Caco-2 (cell line): Measurements from ENCODE around the gene ELAC1. TPM values are rescaled to one million over a fixed set of nuclear protein-coding genes. Genes with fewer than 3 reads are reported as not detected.
A peak's percentile ranks its signal among the peaks of the same experiment; 100 is the strongest.

Source experiments
- BruUV-seq: library from RNA; stranded (reverse); fragments of 400-500 nt; replicated peaks from 2 replicates; lab custom pipeline; 2021; lab: Mats Ljungman, UMichigan
- CTCF ChIA-PET: fragments of 300-600 bp; sonication (Branson Sonifier 250); formaldehyde crosslinking; loops from one replicate; lab custom pipeline; 2022; ENCODE audit warnings: antibody characterized with exemption; lab: Charles Lee
- POLR2A ChIA-PET: fragments of 300-600 bp; sonication (Branson Sonifier 250); formaldehyde crosslinking; loops from one replicate; lab custom pipeline; 2022; ENCODE audit warnings: antibody characterized with exemption; lab: Charles Lee
- DNase-seq, 2 experiments: peaks; one replicate each; pipeline versions ENCODE4 v3.0.0 to v3.0.0-alpha.2; 2020 to 2022
- H3K27me3 ChIP-seq: replicated peaks from 2 replicates; pipeline ENCODE4 v1.6.0; 2011; ENCODE audit warnings: low read length; ENCODE audit not compliant: control insufficient read depth, insufficient read depth
- H3K36me3 ChIP-seq: 2 replicates; pipeline ENCODE4 v1.5.1; 2011; ENCODE audit warnings: low read length; ENCODE audit not compliant: control insufficient read depth, insufficient read depth
- H3K4me1 ChIP-seq: fragments of 250-450 bp; sonication (Bioruptor Pico); 2 replicates; pipeline ENCODE4 v1.5.1; 2020; ENCODE audit warnings: mild to moderate bottlenecking
- H3K4me3 ChIP-seq: 2 replicates; pipeline ENCODE4 v1.5.1; 2011; ENCODE audit warnings: low read depth, mild to moderate bottlenecking, control low read depth, low read length
- H3K9me3 ChIP-seq: fragments of 250-450 bp; sonication (Bioruptor Pico); 2 replicates; pipeline ENCODE4 v1.5.1; 2020; ENCODE audit warnings: mild to moderate bottlenecking, moderate library complexity
- H3K27ac Mint-ChIP-seq: one replicate; pipeline ENCODE4 v1.8.0; 2022; ENCODE audit warnings: mixed read lengths; ENCODE audit not compliant: unreplicated experiment
- H3K27me3 Mint-ChIP-seq: one replicate; pipeline ENCODE4 v1.8.0; 2022; ENCODE audit warnings: mixed read lengths; ENCODE audit not compliant: insufficient read depth, unreplicated experiment
- H3K36me3 Mint-ChIP-seq: one replicate; pipeline ENCODE4 v1.8.0; 2022; ENCODE audit warnings: mild to moderate bottlenecking, mixed read lengths; ENCODE audit not compliant: insufficient read depth, unreplicated experiment
- H3K4me1 Mint-ChIP-seq: one replicate; pipeline ENCODE4 v1.8.0; 2022; ENCODE audit warnings: low read depth, mixed read lengths; ENCODE audit not compliant: unreplicated experiment
- H3K4me3 Mint-ChIP-seq: one replicate; pipeline ENCODE4 v1.8.0; 2022; ENCODE audit warnings: mild to moderate bottlenecking, moderate library complexity, mixed read lengths; ENCODE audit not compliant: unreplicated experiment
- H3K9me3 Mint-ChIP-seq: one replicate; pipeline ENCODE4 v1.8.0; 2022; ENCODE audit warnings: mixed read lengths; ENCODE audit not compliant: unreplicated experiment
- intact Hi-C: fragments of 100-400 bp; cut with micrococcal nuclease; formaldehyde crosslinking; loops from one replicate; pipeline ENCODE4 v1.10.0; 2022; ENCODE audit not compliant: unreplicated experiment
- total RNA-seq: library from RNA; stranded (reverse); gene quantifications from 2 replicates; pipeline ENCODE4 v1.2.3, GENCODE V29; 2022
- TF ChIP-seq, protein P1 (sequence below), 2 experiments: fragments of 200-600 bp in 1 of 2; IDR thresholded peaks; 1 replicate in 1 of 2; 2 replicates in 1 of 2; pipeline versions ENCODE4 v1.5.1 to v1.8.0; 2011 to 2022; ENCODE audit warnings: antibody characterized with exemption in 1 of 2, control low read depth in 1 of 2, inconsistent platforms in 1 of 2, low read depth in 1 of 2, low read length in 1 of 2, mild to moderate bottlenecking in 1 of 2, moderate library complexity in 1 of 2; ENCODE audit not compliant: insufficient read depth in 1 of 2, severe bottlenecking in 1 of 2, unreplicated experiment in 1 of 2

Gene ELAC1
- total RNA-seq, 1 experiment from 2014 or later = 5.3 TPM

DNA sequence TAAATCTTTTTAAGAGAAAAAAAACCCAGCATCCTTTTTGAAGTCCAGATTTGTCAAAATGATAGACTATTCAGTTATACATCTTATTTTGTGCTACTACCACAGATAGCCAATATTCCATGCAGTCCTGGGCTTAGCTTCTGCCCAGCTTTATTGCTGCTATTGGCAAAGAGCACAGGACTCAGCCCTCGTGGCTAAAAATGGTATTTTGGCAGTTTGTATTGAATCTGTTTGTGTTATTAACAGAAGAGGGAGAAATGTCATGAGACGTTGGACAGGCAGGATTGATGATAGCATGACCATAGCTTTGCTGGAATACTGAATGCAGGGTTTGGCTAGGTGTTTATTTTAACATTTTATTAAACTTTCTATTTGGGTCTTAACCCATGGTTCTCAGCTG is 19.4 kb downstream of the ELAC1 start:
- no peaks in the 10 kb centered on the region for H3K36me3 Mint-ChIP-seq
- Histone ChIP-seq H3K27me3 (no peaks in the 10 kb centered on the region), H3K4me3 (no peak overlapping the region), H3K4me1 (peaks cover 3% of the 10 kb centered on the region; the same call in 1 of the 2 replicates), H3K9me3 (no peaks in the 10 kb centered on the region), H3K36me3 (no peaks in the 10 kb centered on the region)
- no TSS peak for BruUV-seq
- no peaks in the 10 kb centered on the region for H3K9me3 Mint-ChIP-seq
- TF ChIP-seq, protein P1, sequence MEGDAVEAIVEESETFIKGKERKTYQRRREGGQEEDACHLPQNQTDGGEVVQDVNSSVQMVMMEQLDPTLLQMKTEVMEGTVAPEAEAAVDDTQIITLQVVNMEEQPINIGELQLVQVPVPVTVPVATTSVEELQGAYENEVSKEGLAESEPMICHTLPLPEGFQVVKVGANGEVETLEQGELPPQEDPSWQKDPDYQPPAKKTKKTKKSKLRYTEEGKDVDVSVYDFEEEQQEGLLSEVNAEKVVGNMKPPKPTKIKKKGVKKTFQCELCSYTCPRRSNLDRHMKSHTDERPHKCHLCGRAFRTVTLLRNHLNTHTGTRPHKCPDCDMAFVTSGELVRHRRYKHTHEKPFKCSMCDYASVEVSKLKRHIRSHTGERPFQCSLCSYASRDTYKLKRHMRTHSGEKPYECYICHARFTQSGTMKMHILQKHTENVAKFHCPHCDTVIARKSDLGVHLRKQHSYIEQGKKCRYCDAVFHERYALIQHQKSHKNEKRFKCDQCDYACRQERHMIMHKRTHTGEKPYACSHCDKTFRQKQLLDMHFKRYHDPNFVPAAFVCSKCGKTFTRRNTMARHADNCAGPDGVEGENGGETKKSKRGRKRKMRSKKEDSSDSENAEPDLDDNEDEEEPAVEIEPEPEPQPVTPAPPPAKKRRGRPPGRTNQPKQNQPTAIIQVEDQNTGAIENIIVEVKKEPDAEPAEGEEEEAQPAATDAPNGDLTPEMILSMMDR (IDR thresholded peaks at IDR 0.05; ENCODE audit: insufficient read depth in 1 of 2, low read depth in 1 of 2, low read length in 1 of 2, severe bottlenecking in 1 of 2, unreplicated experiment in 1 of 2) = no peak
- no peak for DNase-seq
- ChIA-PET CTCF (no interaction called here), POLR2A (no interaction called here)
- no peak overlapping the region for H3K27ac Mint-ChIP-seq
- H3K4me3 Mint-ChIP-seq = no peak overlapping the region
- intact Hi-C loops = no loop called here
- peaks cover 8% of the 10 kb centered on the region for H3K4me1 Mint-ChIP-seq
- no peaks in the 10 kb centered on the region for H3K27me3 Mint-ChIP-seq

DNA sequence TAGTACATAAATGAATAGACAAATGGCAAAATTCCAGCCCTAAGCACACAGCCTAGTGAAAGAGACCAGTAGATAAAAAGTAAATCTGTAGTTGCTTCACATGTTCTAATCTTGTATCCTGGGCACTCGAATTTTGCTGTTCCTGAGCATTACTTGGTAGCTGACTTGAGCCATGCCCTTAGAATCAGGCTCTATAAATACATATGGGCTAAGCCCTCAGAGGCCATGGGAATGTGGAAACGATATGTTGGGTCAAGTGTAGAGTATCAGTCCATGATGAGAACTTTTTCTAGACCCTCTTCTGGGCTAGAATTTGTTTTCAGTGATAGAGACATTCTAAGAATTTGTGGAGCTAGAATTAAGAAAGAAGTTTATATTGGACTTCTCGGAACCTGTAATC is 21.9 kb downstream of the ELAC1 start:
- Histone ChIP-seq H3K36me3 (no peaks in the 10 kb centered on the region), H3K4me1 (peaks cover 3% of the 10 kb centered on the region; the same call in 1 of the 2 replicates), H3K27me3 (no peaks in the 10 kb centered on the region), H3K9me3 (no peaks in the 10 kb centered on the region), H3K4me3 (no peak overlapping the region)
- TF ChIP-seq, protein P1 (IDR thresholded peaks at IDR 0.05; ENCODE audit: insufficient read depth in 1 of 2, low read depth in 1 of 2, low read length in 1 of 2, severe bottlenecking in 1 of 2, unreplicated experiment in 1 of 2) = no peak
- no peaks in the 10 kb centered on the region for H3K9me3 Mint-ChIP-seq
- H3K4me1 Mint-ChIP-seq = peaks cover 13% of the 10 kb centered on the region
- no peak overlapping the region for H3K27ac Mint-ChIP-seq
- no peaks in the 10 kb centered on the region for H3K27me3 Mint-ChIP-seq
- no peaks in the 10 kb centered on the region for H3K36me3 Mint-ChIP-seq
- no TSS peak for BruUV-seq
- POLR2A ChIA-PET = no interaction called here
- H3K4me3 Mint-ChIP-seq = no peak overlapping the region
- intact Hi-C loops = no loop called here
- CTCF ChIA-PET = no interaction called here
- DNase-seq = no peak

DNA sequence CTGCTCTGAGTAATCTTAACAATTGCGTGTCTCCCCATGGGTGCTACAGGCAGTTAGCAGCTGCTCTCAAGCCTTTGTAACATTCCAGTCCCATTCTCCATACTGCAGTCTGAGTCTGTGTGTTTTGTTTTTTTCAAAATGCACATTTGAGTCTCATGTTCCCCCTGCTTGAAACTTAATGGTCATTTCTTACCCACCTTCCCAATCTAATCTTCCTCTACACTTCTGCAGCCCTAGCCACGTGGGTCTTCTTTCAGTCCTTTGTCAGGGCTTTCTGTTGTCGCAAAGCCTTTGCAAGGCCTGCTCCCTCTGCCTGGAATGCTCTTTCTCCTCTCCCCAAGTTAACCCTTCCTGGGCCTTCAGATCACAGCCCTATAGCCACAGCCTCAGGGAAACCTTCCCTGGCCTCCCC is 24.5 kb downstream of the ELAC1 start:
- Mint-ChIP-seq H3K36me3 (no peaks in the 10 kb centered on the region), H3K27me3 (no peaks in the 10 kb centered on the region), H3K27ac (peak overlapping the region; percentile 66), H3K4me3 (peak overlapping the region; percentile 31), H3K4me1 (peaks cover 13% of the 10 kb centered on the region), H3K9me3 (no peaks in the 10 kb centered on the region)
- intact Hi-C loops = no loop called here
- H3K4me3 ChIP-seq = no peak overlapping the region
- H3K36me3 ChIP-seq = no peaks in the 10 kb centered on the region
- TF ChIP-seq, protein P1 (IDR thresholded peaks at IDR 0.05; ENCODE audit: insufficient read depth in 1 of 2, low read depth in 1 of 2, low read length in 1 of 2, severe bottlenecking in 1 of 2, unreplicated experiment in 1 of 2) = no peak
- CTCF ChIA-PET = interaction anchor here (0.5 kb wide), 1 partner anchor 44 kb away, joined by 4 read pairs; no protein-coding TSS in a partner anchor
- POLR2A ChIA-PET = no interaction called here
- no TSS peak for BruUV-seq
- H3K27me3 ChIP-seq = no peaks in the 10 kb centered on the region
- peak in 1 of 2 experiments; percentile 6 for DNase-seq
- no peaks in the 10 kb centered on the region for H3K9me3 ChIP-seq
- H3K4me1 ChIP-seq = no peaks in the 10 kb centered on the region
